WTC11 (cell line): ENCODE data around the gene MEGF10. TPM values are rescaled to one million over a fixed set of nuclear protein-coding genes. Genes with fewer than 3 reads are reported as not detected.

Experiments used
- ATAC-seq: fragments of 200-7000 bp; cut with Tn5 transposase; 2 replicates; pipeline ENCODE4 v1.10.0; 2021; ENCODE audit warnings: mild to moderate bottlenecking, moderate library complexity
- CTCF ChIA-PET: fragments of 300-600 bp; sonication (Branson Sonifier 250); formaldehyde crosslinking; loops from one replicate; lab custom pipeline; 2021; ENCODE audit warnings: antibody characterized with exemption; lab: Charles Lee
- POLR2A ChIA-PET: fragments of 350-600 bp; sonication (Branson Sonifier 250); formaldehyde crosslinking; loops from one replicate; lab custom pipeline; 2021; ENCODE audit warnings: antibody characterized with exemption; lab: Charles Lee
- DNase-seq: peaks from one replicate; pipeline ENCODE4 v3.0.0; 2021; ENCODE audit warnings: low spot score
- H3K27ac Mint-ChIP-seq: 2 replicates; pipeline ENCODE4 v1.8.0; 2021; ENCODE audit warnings: mixed read lengths
- H3K27me3 Mint-ChIP-seq: 2 replicates; pipeline ENCODE4 v1.8.0; 2021; ENCODE audit warnings: low read depth, mild to moderate bottlenecking, moderate library complexity, mixed read lengths
- H3K36me3 Mint-ChIP-seq: 2 replicates; pipeline ENCODE4 v1.8.0; 2021; ENCODE audit warnings: mixed read lengths
- H3K4me1 Mint-ChIP-seq: 2 replicates; pipeline ENCODE4 v1.8.0; 2022; ENCODE audit warnings: mixed read lengths
- H3K4me3 Mint-ChIP-seq: 2 replicates; pipeline ENCODE4 v1.8.0; 2021; ENCODE audit warnings: mild to moderate bottlenecking, moderate library complexity, mixed read lengths
- H3K9me3 Mint-ChIP-seq: 2 replicates; pipeline ENCODE4 v1.8.0; 2021; ENCODE audit warnings: mixed read lengths
- AFF4 ChIP-seq: sonication (generic); formaldehyde crosslinking; IDR thresholded peaks from 2 replicates; pipeline ENCODE4 v1.8.1; 2023; ENCODE audit warnings: mild to moderate bottlenecking, missing genetic modification reagents, borderline replicate concordance
- ATF6 ChIP-seq: sonication (generic); formaldehyde crosslinking; IDR thresholded peaks from 2 replicates; pipeline ENCODE4 v1.8.1; 2023; ENCODE audit warnings: mild to moderate bottlenecking, missing genetic modification reagents
- CREM ChIP-seq: sonication (generic); formaldehyde crosslinking; IDR thresholded peaks from 2 replicates; pipeline ENCODE4 v1.8.1; 2022; ENCODE audit warnings: mild to moderate bottlenecking, missing genetic modification reagents, moderate library complexity
- CTCF ChIP-seq: fragments of 200-600 bp; IDR thresholded peaks from 2 replicates; pipeline ENCODE4 v1.8.0; 2022; ENCODE audit warnings: antibody characterized with exemption
- FOXP1 ChIP-seq: sonication (generic); formaldehyde crosslinking; IDR thresholded peaks from 2 replicates; pipeline ENCODE4 v1.8.0; 2022; ENCODE audit warnings: missing genetic modification reagents, mild to moderate bottlenecking, moderate library complexity, borderline replicate concordance
- FOXP4 ChIP-seq: sonication (generic); formaldehyde crosslinking; IDR thresholded peaks from 2 replicates; pipeline ENCODE4 v1.8.0; 2022; ENCODE audit warnings: mild to moderate bottlenecking, missing genetic modification reagents
- JAZF1 ChIP-seq: fragments of 250-450 bp; sonication (Bioruptor Pico); IDR thresholded peaks from 2 replicates; pipeline ENCODE4 v1.9.0; 2021; ENCODE audit warnings: moderate library complexity, mild to moderate bottlenecking, inconsistent platforms
- JUN ChIP-seq: sonication (generic); formaldehyde crosslinking; IDR thresholded peaks from 2 replicates; pipeline ENCODE4 v1.8.0; 2023; ENCODE audit warnings: mild to moderate bottlenecking, missing genetic modification reagents
- MXD4 ChIP-seq: fragments of 250-450 bp; sonication (Bioruptor Pico); IDR thresholded peaks from 2 replicates; pipeline ENCODE4 v1.8.0; 2021; ENCODE audit warnings: mild to moderate bottlenecking, moderate library complexity, borderline replicate concordance
- SMAD4 ChIP-seq: sonication (generic); formaldehyde crosslinking; IDR thresholded peaks from 2 replicates; pipeline ENCODE4 v1.8.0; 2022; ENCODE audit warnings: mild to moderate bottlenecking, missing genetic modification reagents
- SOX15 ChIP-seq: fragments of 250-450 bp; sonication (Bioruptor Pico); IDR thresholded peaks from 2 replicates; pipeline ENCODE4 v1.9.0; 2021; ENCODE audit warnings: mild to moderate bottlenecking
- TCF7 ChIP-seq: sonication (generic); formaldehyde crosslinking; IDR thresholded peaks from 2 replicates; pipeline ENCODE4 v1.8.0; 2022; ENCODE audit warnings: mild to moderate bottlenecking, low read depth, missing genetic modification reagents, moderate library complexity
- ZBTB43 ChIP-seq: sonication (generic); formaldehyde crosslinking; IDR thresholded peaks from 2 replicates; pipeline ENCODE4 v1.8.1; 2023; ENCODE audit warnings: mild to moderate bottlenecking, missing genetic modification reagents
- ZMAT4 ChIP-seq: fragments of 250-450 bp; sonication (Bioruptor Pico); IDR thresholded peaks from 2 replicates; pipeline ENCODE4 v1.9.0; 2021; ENCODE audit warnings: mild to moderate bottlenecking
- ZNF121 ChIP-seq: sonication (generic); formaldehyde crosslinking; IDR thresholded peaks from 2 replicates; pipeline ENCODE4 v1.8.0; 2023; ENCODE audit warnings: missing genetic modification reagents
- ZNF138 ChIP-seq: sonication (generic); formaldehyde crosslinking; conservative IDR thresholded peaks from 2 replicates; pipeline ENCODE4 v1.8.1; 2022; ENCODE audit warnings: mild to moderate bottlenecking, moderate library complexity, missing genetic modification reagents
- ZNF416 ChIP-seq: fragments of 250-450 bp; sonication (Bioruptor Pico); IDR thresholded peaks from 2 replicates; pipeline ENCODE4 v1.9.0; 2021; ENCODE audit warnings: mild to moderate bottlenecking, inconsistent platforms
- ZNF423 ChIP-seq: fragments of 250-450 bp; sonication (Bioruptor Pico); IDR thresholded peaks from 2 replicates; pipeline ENCODE4 v2.1.2; 2022; ENCODE audit warnings: mild to moderate bottlenecking, moderate library complexity
- ZNF512 ChIP-seq: sonication (generic); formaldehyde crosslinking; IDR thresholded peaks from 2 replicates; pipeline ENCODE4 v1.8.1; 2022; ENCODE audit warnings: missing genetic modification reagents, borderline replicate concordance
- ZNF532 ChIP-seq: fragments of 250-450 bp; sonication (Bioruptor Pico); IDR thresholded peaks from 2 replicates; pipeline ENCODE4 v1.9.0; 2021; ENCODE audit warnings: mild to moderate bottlenecking, borderline replicate concordance
- total RNA-seq: library from RNA; stranded (reverse); gene quantifications from 3 replicates; pipeline ENCODE4 v1.2.3, GENCODE V29; 2021

MEGF10 gene
- total RNA-seq, 1 experiment from 2014 or later, result 24.5 TPM

GRCh38 chr5:127426661-127427060 is 136.1 kb downstream of the MEGF10 start (continued):
- TF ChIP-seq ZNF138 (no peak), ZBTB43 (CRISPR knock-in tag) (no peak), ZNF532 (CRISPR knock-in tag) (no peak), JAZF1 (CRISPR knock-in tag) (no peak), ZMAT4 (CRISPR knock-in tag) (no peak), AFF4 (no peak), ATF6 (no peak), FOXP4 (CRISPR knock-in tag) (no peak), TCF7 (CRISPR knock-in tag) (no peak)

- ATAC-seq, result no peak
- ChIA-PET POLR2A (no interaction called here), CTCF (no interaction called here)
- H3K4me3 Mint-ChIP-seq, result no peak overlapping the region
- peaks cover 15% of the 10 kb centered on the region for H3K4me1 Mint-ChIP-seq
- H3K27me3 Mint-ChIP-seq, result no peaks in the 10 kb centered on the region
- H3K36me3 Mint-ChIP-seq, result peaks cover 15% of the 10 kb centered on the region
- H3K9me3 Mint-ChIP-seq, result peaks cover 10% of the 10 kb centered on the region
- DNase-seq, result no peak
- H3K27ac Mint-ChIP-seq, result no peak overlapping the region
- TF ChIP-seq SOX15 (no peak), ZNF138 (no peak), CREM (no peak), ZNF121 (CRISPR knock-in tag) (no peak), ZNF512 (CRISPR knock-in tag) (no peak), ZNF416 (CRISPR knock-in tag) (no peak), CTCF (no peak), FOXP1 (CRISPR knock-in tag) (no peak), JUN (CRISPR knock-in tag) (no peak), TCF7 (CRISPR knock-in tag) (no peak), ZNF423 (CRISPR knock-in tag) (no peak), SMAD4 (CRISPR knock-in tag) (no peak), MXD4 (CRISPR knock-in tag) (no peak)
Measured at GRCh38 chr5:127428276-127428675, 137.7 kb downstream of the MEGF10 start.
